ENCODE measurements around the gene STON2.

STON2 gene

DNA sequence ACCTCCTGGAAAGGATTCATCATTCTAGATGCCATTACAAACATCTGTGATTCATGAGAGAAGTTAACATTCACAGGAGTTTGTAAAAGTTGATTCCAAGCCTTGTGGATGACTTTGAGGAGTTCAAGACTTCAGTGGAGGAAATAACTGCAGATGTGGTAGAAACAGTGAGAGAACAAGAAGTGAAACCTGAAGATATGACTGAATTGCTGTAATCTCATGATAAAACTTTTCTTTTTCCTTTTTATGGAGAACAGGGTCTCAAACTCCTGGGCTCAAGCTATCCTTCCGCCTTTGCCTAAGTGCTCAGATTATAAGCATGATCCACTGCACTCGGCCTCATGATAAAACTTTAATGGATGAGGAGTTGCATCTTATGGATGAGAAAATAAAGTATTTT lies 114.9 kb downstream of the STON2 start:
- Histone ChIP-seq H3K36me3 (replicated peaks in 1 of 2; ENCODE audit: control insufficient read depth in 2 of 2, insufficient read depth in 2 of 2, low read length in 2 of 2) (peaks cover 0 to 10% of the 10 kb centered on the region in 2 donors), H2BK120ac (ENCODE audit: low read depth, low read length) (no peak overlapping the region)
- WGBS, 2 donors (ENCODE audit: extremely low coverage in 2 of 2, insufficient read length in 2 of 2, insufficient replicate concordance in 1 of 2), result no CpG with 5 or more reads among the region's 2 CpGs

DNA sequence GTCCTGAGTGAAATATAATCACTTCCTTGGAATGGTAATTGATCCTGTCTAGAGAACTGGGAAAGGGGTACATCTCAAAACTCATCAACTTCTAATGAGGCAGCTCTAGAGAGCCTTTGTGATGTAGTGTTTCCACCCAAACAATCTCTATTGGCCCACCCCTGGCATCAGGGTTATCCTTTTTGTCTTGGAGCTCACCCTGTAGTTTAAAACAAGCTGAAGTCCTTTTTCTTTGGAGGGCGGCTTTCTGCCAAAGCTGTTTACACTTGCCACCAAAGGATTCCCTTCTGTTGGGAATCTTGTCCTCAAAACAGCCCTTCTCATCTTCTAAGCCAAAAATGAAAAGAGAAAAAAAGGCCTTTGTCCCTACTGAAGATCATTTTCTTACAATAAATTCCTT lies 118.8 kb downstream of the STON2 start:
- H3K18ac ChIP-seq (ENCODE audit: low read length), result no peak overlapping the region
- DNase-seq (ENCODE audit: low spot score), result no peak
- no peak overlapping the region for H2BK5ac ChIP-seq (ENCODE audit: low read length)
- no peak overlapping the region for H3K27ac ChIP-seq (replicated peaks; ENCODE audit: low read length)
- H3K4me1 ChIP-seq (ENCODE audit: control insufficient read depth in 2 of 2, insufficient read depth in 1 of 2, low read depth in 1 of 2, low read length in 2 of 2), result peaks cover 2% of the 10 kb centered on the region in 2 donors
- WGBS, 2 donors (ENCODE audit: extremely low coverage in 2 of 2, insufficient read length in 2 of 2, insufficient replicate concordance in 1 of 2), result no CpG with 5 or more reads among the region's 1 CpG
- H3K23ac ChIP-seq (ENCODE audit: low read depth, low read length, poor library complexity), result no peak overlapping the region
- no peak overlapping the region for H2AFZ ChIP-seq (ENCODE audit: low read length)
- H3K4ac ChIP-seq (ENCODE audit: low read length), result no peak overlapping the region
- no peak overlapping the region for H4K91ac ChIP-seq (ENCODE audit: low read depth, low read length, poor library complexity)
- H3K9ac ChIP-seq (ENCODE audit: low read depth, low read length, poor library complexity), result no peak overlapping the region
- H3K9me3 ChIP-seq (replicated peaks in 1 of 2; ENCODE audit: control insufficient read depth in 2 of 2, insufficient read depth in 1 of 2, low read depth in 1 of 2, low read length in 2 of 2), result peaks cover 1 to 5% of the 10 kb centered on the region in 2 donors
- H3K79me1 ChIP-seq (ENCODE audit: low read depth, low read length), result no peaks in the 10 kb centered on the region
- H4K8ac ChIP-seq (ENCODE audit: low read depth, low read length), result no peak overlapping the region
- H3K14ac ChIP-seq (ENCODE audit: low read length), result no peak overlapping the region
- H3K36me3 ChIP-seq (replicated peaks in 1 of 2; ENCODE audit: control insufficient read depth in 2 of 2, insufficient read depth in 2 of 2, low read length in 2 of 2), result peaks cover 3 to 24% of the 10 kb centered on the region in 2 donors
- no peak overlapping the region for H3K4me2 ChIP-seq (ENCODE audit: insufficient read depth, low read length, poor library complexity, severe bottlenecking)
- H2AK5ac ChIP-seq (ENCODE audit: low read depth, low read length), result no peak overlapping the region
- H2BK120ac ChIP-seq (ENCODE audit: low read depth, low read length), result no peak overlapping the region
- H3K4me3 ChIP-seq (ENCODE audit: low read length in 2 of 2), result no peak overlapping the region
- H2BK12ac ChIP-seq (ENCODE audit: low read length), result no peak overlapping the region
- no peaks in the 10 kb centered on the region for H3K27me3 ChIP-seq (ENCODE audit: control insufficient read depth in 3 of 3, insufficient read depth in 3 of 3, low read depth in 1 of 3, low read length in 3 of 3)
- no peak overlapping the region for H2BK15ac ChIP-seq (ENCODE audit: low read length)

More for the DNA sequence above, 114.9 kb downstream of the STON2 start:
- Histone ChIP-seq H3K18ac (ENCODE audit: low read length) (no peak overlapping the region), H2BK12ac (ENCODE audit: low read length) (no peak overlapping the region), H3K4me1 (ENCODE audit: control insufficient read depth in 2 of 2, insufficient read depth in 1 of 2, low read depth in 1 of 2, low read length in 2 of 2) (peaks cover 0 to 2% of the 10 kb centered on the region in 2 donors), H3K4me2 (ENCODE audit: insufficient read depth, low read length, poor library complexity, severe bottlenecking) (no peak overlapping the region), H3K4ac (ENCODE audit: low read length) (no peak overlapping the region), H2BK5ac (ENCODE audit: low read length) (no peak overlapping the region), H3K23ac (ENCODE audit: low read depth, low read length, poor library complexity) (no peak overlapping the region), H2AFZ (ENCODE audit: low read length) (no peak overlapping the region), H3K9me3 (replicated peaks in 1 of 2; ENCODE audit: control insufficient read depth in 2 of 2, insufficient read depth in 1 of 2, low read depth in 1 of 2, low read length in 2 of 2) (peaks cover 0 to 15% of the 10 kb centered on the region in 2 donors), H3K14ac (ENCODE audit: low read length) (no peak overlapping the region), H2BK15ac (ENCODE audit: low read length) (no peak overlapping the region), H3K27me3 (ENCODE audit: control insufficient read depth in 3 of 3, insufficient read depth in 3 of 3, low read depth in 1 of 3, low read length in 3 of 3) (no peaks in the 10 kb centered on the region), H4K91ac (ENCODE audit: low read depth, low read length, poor library complexity) (no peak overlapping the region), H2AK5ac (ENCODE audit: low read depth, low read length) (no peak overlapping the region), H3K9ac (ENCODE audit: low read depth, low read length, poor library complexity) (no peak overlapping the region), H3K4me3 (ENCODE audit: low read length in 2 of 2) (no peak overlapping the region), H3K27ac (replicated peaks; ENCODE audit: low read length) (no peak overlapping the region), H3K79me1 (ENCODE audit: low read depth, low read length) (no peaks in the 10 kb centered on the region), H4K8ac (ENCODE audit: low read depth, low read length) (no peak overlapping the region)
- DNase-seq (ENCODE audit: low spot score), result no peak

DNA sequence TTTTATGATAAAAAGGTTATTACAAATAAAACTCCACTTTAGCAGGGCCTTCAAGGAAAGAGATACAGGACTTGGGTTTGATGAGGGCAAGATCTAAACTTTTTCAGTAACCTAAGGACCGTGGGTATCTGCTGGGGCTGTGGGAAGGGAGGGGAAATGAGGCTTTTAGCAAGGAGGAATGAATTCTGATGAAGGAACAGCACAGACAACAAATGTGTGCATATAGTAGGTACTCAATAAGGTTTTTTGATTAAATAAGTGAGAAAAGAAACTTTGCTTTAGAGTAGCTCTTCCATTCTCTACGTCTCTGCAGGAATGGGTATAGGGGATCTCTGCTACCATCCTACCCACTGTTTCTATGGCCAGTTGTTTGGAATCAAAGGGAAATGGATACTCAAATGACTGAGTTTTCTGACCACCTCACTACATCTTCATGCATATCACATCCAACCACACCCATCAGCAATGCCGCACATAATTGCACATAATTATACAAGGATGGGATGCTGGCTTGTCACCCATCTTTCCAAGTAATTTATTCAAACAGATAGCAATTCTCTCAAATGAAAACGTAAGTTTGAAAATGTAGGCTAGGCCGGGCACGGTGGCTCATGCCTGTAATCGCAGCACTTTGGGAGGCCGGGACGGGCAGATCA lies 119.9 kb downstream of the STON2 start:
- Histone ChIP-seq H3K9ac (ENCODE audit: low read depth, low read length, poor library complexity) (no peak overlapping the region), H3K14ac (ENCODE audit: low read length) (no peak overlapping the region), H2AK5ac (ENCODE audit: low read depth, low read length) (no peak overlapping the region), H3K23ac (ENCODE audit: low read depth, low read length, poor library complexity) (no peak overlapping the region), H2BK12ac (ENCODE audit: low read length) (no peak overlapping the region), H2BK120ac (ENCODE audit: low read depth, low read length) (no peak overlapping the region), H2BK15ac (ENCODE audit: low read length) (no peak overlapping the region), H2AFZ (ENCODE audit: low read length) (no peak overlapping the region), H3K27me3 (ENCODE audit: control insufficient read depth in 3 of 3, insufficient read depth in 3 of 3, low read depth in 1 of 3, low read length in 3 of 3) (no peaks in the 10 kb centered on the region), H3K4me3 (ENCODE audit: low read length in 2 of 2) (no peak overlapping the region), H3K36me3 (replicated peaks in 1 of 2; ENCODE audit: control insufficient read depth in 2 of 2, insufficient read depth in 2 of 2, low read length in 2 of 2) (peaks cover 3 to 35% of the 10 kb centered on the region in 2 donors), H3K4ac (ENCODE audit: low read length) (no peak overlapping the region), H2BK5ac (ENCODE audit: low read length) (no peak overlapping the region), H4K8ac (ENCODE audit: low read depth, low read length) (no peak overlapping the region), H3K79me1 (ENCODE audit: low read depth, low read length) (no peaks in the 10 kb centered on the region), H4K91ac (ENCODE audit: low read depth, low read length, poor library complexity) (no peak overlapping the region), H3K27ac (replicated peaks; ENCODE audit: low read length) (no peak overlapping the region), H3K4me2 (ENCODE audit: insufficient read depth, low read length, poor library complexity, severe bottlenecking) (no peak overlapping the region), H3K9me3 (replicated peaks in 1 of 2; ENCODE audit: control insufficient read depth in 2 of 2, insufficient read depth in 1 of 2, low read depth in 1 of 2, low read length in 2 of 2) (peaks cover 1 to 5% of the 10 kb centered on the region in 2 donors), H3K18ac (ENCODE audit: low read length) (no peak overlapping the region), H3K4me1 (ENCODE audit: control insufficient read depth in 2 of 2, insufficient read depth in 1 of 2, low read depth in 1 of 2, low read length in 2 of 2) (peaks cover 4% of the 10 kb centered on the region in 2 donors)
- DNase-seq (ENCODE audit: low spot score), result no peak
- WGBS, 2 donors (ENCODE audit: extremely low coverage in 2 of 2, insufficient read length in 2 of 2, insufficient replicate concordance in 1 of 2), result no CpG with 5 or more reads among the region's 9 CpGs

DNA sequence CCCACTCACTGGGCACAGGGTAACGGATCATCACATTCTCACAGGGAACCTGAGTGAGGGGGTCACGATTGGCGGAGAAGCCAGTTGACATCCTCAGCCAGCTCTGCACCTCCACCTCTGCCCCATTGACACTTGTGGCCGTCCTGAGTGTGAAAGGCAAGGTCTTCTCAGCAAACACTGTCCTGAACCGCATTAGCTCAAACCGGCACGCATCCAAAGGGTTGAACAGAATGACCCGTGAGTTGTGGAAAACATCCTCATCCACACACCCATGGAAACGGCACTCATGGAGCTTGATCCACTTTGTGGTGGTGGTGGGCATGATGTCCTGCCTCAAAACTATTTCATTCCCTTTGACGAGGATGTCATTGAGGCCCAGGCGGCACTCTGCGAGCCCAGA lies 123.0 kb downstream of the STON2 start:
- H3K9me3 ChIP-seq (replicated peaks in 1 of 2; ENCODE audit: control insufficient read depth in 2 of 2, insufficient read depth in 1 of 2, low read depth in 1 of 2, low read length in 2 of 2), result peaks cover 1 to 5% of the 10 kb centered on the region in 2 donors
- no peak overlapping the region for H2BK15ac ChIP-seq (ENCODE audit: low read length)
- no peak overlapping the region for H2BK120ac ChIP-seq (ENCODE audit: low read depth, low read length)
- no peak for DNase-seq (ENCODE audit: low spot score)
- no peak overlapping the region for H4K8ac ChIP-seq (ENCODE audit: low read depth, low read length)
- WGBS, 2 donors (ENCODE audit: extremely low coverage in 2 of 2, insufficient read length in 2 of 2, insufficient replicate concordance in 1 of 2), result no CpG with 5 or more reads among the region's 12 CpGs
- H4K91ac ChIP-seq (ENCODE audit: low read depth, low read length, poor library complexity), result no peak overlapping the region
- H3K4me1 ChIP-seq (ENCODE audit: control insufficient read depth in 2 of 2, insufficient read depth in 1 of 2, low read depth in 1 of 2, low read length in 2 of 2), result peaks cover 4 to 6% of the 10 kb centered on the region in 2 donors
- no peak overlapping the region for H3K4me3 ChIP-seq (ENCODE audit: low read length in 2 of 2)
- no peak overlapping the region for H3K18ac ChIP-seq (ENCODE audit: low read length)
- H3K4ac ChIP-seq (ENCODE audit: low read length), result no peak overlapping the region
- H3K14ac ChIP-seq (ENCODE audit: low read length), result peak overlapping the region; percentile 10
- H3K36me3 ChIP-seq (replicated peaks in 1 of 2; ENCODE audit: control insufficient read depth in 2 of 2, insufficient read depth in 2 of 2, low read length in 2 of 2), result peaks cover 3 to 55% of the 10 kb centered on the region in 2 donors
- no peaks in the 10 kb centered on the region for H3K27me3 ChIP-seq (ENCODE audit: control insufficient read depth in 3 of 3, insufficient read depth in 3 of 3, low read depth in 1 of 3, low read length in 3 of 3)
- no peak overlapping the region for H3K23ac ChIP-seq (ENCODE audit: low read depth, low read length, poor library complexity)
- H3K27ac ChIP-seq (replicated peaks; ENCODE audit: low read length), result no peak overlapping the region
- H3K79me1 ChIP-seq (ENCODE audit: low read depth, low read length), result no peaks in the 10 kb centered on the region
- H3K4me2 ChIP-seq (ENCODE audit: insufficient read depth, low read length, poor library complexity, severe bottlenecking), result no peak overlapping the region
- no peak overlapping the region for H2BK5ac ChIP-seq (ENCODE audit: low read length)
- no peak overlapping the region for H3K9ac ChIP-seq (ENCODE audit: low read depth, low read length, poor library complexity)
- H2AK5ac ChIP-seq (ENCODE audit: low read depth, low read length), result no peak overlapping the region
- no peak overlapping the region for H2BK12ac ChIP-seq (ENCODE audit: low read length)
- H2AFZ ChIP-seq (ENCODE audit: low read length), result no peak overlapping the region
